ENCODE data around the gene ITGB1. TPM values are rescaled to one million over a fixed set of nuclear protein-coding genes. Genes with fewer than 3 reads are reported as not detected.

The ITGB1 gene
- total and polyA plus RNA-seq, 10 of the 15 experiments (the other 5 are each of a cell fraction or from before 2014, with no cell fraction given) = 2.8 to 20.7 (median 10.4) TPM

DNA sequence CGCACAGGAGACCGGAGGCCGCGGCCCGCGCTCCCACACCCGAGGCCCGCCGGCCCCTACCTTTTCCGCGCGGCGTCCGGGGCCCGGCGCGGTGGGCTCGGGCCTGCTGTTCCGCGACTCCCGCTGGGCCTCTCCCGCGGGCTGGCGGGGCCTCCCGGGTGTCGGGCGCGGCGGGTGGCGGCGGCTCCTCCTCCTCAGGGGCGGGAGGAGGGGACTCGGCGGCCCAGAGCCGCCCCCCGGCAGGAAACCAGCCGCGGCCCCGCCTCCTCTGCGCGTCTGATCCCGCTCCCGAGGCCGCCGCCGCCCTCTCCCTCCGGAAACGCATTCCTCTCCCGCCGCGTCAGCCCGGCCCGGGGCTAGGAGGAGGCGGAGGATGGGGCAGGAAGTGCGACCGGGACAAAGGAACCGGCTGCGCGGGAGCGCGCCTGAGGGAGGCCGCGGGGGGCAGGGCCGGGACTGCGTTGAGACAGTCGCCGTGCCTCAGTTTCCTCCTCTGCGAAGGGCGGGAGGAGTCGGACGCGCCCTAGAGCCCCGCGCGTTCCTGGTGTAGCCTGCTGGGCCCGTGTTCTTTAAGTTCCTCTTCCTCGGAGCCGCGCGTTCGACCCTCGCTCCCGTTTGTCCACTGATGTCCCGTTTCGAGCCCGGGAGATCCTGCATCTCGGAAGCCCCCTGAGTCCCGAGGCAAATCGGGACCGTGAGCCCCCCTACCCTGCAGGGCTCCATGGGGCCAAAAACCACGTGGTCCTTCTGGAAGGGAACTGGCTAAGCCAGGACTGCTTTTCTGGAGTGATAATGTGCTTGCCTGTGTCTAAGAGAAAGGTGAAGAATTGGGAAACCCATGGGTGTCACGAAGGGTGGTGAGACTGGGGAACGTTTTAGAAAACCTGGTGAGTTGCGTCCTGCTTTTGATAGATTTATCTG lies at the start of gene ITGB1 (continued):
- no peak for TF ChIP-seq CTCF (IDR thresholded peaks at IDR 0.05 in 2 of 3, conservative IDR thresholded peaks at IDR 0.05 in 1 of 3; ENCODE audit: control insufficient read depth in 2 of 3, extremely low read depth in 1 of 3, insufficient read depth in 1 of 3, low read depth in 3 of 3, low read length in 3 of 3)
- no peak for TF ChIP-seq CHD4 (IDR thresholded peaks at IDR 0.05)
- no peak for TF ChIP-seq KAT2A (conservative IDR thresholded peaks at IDR 0.05; ENCODE audit: control insufficient read depth, low read depth, low read length)
- no peak for TF ChIP-seq CEBPZ (IDR thresholded peaks at IDR 0.05; ENCODE audit: low read depth, low read length)
- TF ChIP-seq POLR2AphosphoS5 (IDR thresholded peaks at IDR 0.05; ENCODE audit: low read length) = no peak
- TF ChIP-seq JUND (IDR thresholded peaks at IDR 0.05; ENCODE audit: low read depth, low read length) = no peak
- TF ChIP-seq SMAD1 (IDR thresholded peaks at IDR 0.05; ENCODE audit: low read depth, partially characterized antibody) = no peak
- no peak for TF ChIP-seq SUZ12 (IDR thresholded peaks at IDR 0.05; ENCODE audit: unreplicated experiment)
- TF ChIP-seq ZBTB40 (IDR thresholded peaks at IDR 0.05; ENCODE audit: borderline replicate concordance) = peak; percentile 17; the same call in 1 of the 2 replicates
- TF ChIP-seq NBN (IDR thresholded peaks at IDR 0.05) = 0 out of 2 replicates have a peak, but pooled peaks have one; percentile 29
- TF ChIP-seq EGR1 (IDR thresholded peaks at IDR 0.05; ENCODE audit: borderline replicate concordance in 1 of 2, low read depth in 2 of 2, low read length in 2 of 2) = no peak
- no peak for TF ChIP-seq MAX (IDR thresholded peaks at IDR 0.05; ENCODE audit: low read depth, low read length)
- TF ChIP-seq, protein P1, sequence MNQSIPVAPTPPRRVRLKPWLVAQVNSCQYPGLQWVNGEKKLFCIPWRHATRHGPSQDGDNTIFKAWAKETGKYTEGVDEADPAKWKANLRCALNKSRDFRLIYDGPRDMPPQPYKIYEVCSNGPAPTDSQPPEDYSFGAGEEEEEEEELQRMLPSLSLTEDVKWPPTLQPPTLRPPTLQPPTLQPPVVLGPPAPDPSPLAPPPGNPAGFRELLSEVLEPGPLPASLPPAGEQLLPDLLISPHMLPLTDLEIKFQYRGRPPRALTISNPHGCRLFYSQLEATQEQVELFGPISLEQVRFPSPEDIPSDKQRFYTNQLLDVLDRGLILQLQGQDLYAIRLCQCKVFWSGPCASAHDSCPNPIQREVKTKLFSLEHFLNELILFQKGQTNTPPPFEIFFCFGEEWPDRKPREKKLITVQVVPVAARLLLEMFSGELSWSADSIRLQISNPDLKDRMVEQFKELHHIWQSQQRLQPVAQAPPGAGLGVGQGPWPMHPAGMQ (IDR thresholded peaks at IDR 0.05; ENCODE audit: borderline replicate concordance) = no peak
